HG02970 (cell line): ENCODE measurements around the gene DPP3.

ENCODE experiments used
- ATAC-seq: cut with Tn5 transposase; IDR thresholded peaks from one replicate; pipeline ENCODE4 v1.9.1; 2021; ENCODE audit warnings: mild to moderate bottlenecking, moderate library complexity, moderate number of reproducible peaks; ENCODE audit not compliant: unreplicated experiment, low FRiP score

Gene DPP3

DNA sequence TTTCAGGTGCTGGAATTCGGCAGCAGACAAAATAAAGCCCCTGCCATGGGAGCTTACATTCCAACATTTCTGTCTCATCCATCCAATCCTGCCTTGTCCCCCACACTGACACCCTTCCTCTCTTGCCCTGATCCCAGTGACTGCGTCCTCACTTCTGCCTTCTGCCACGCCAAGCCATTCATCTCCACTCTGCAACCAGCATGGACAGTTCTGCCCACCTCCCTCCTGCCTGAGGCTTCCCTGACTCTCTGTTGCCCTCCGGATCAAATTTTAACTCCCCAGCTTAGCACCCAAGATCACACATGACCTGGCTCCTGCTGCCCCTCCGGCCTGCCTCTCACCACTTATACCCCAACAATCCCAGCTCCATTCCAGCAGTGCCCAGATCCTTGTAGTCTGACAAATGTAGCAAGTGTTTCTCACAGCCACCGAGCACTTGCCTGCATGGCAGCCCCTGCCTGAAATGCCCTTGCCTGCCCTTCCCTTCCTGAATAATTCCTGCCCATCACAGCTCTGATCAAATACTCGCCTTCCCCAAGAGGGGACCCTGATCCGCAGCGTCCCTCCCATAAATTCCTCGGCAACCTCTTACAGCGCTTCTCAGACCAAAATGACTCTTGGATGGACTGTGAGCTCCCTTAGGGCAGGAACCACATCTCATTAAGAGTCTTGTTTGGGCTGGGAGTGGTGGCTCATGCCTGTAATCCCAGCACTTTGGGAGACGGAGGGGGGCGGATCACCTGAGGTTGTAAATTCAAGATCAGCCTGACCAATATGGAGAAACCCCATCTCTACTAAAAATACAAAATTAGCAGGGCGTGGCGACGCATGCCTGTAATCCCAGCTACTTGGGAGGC lies 68.8 kb downstream of the DPP3 start:
- ATAC-seq = no peak

GRCh38 chr11:66549696-66550095 lies 69.5 kb downstream of the DPP3 start:
- ATAC-seq = no peak

GRCh38 chr11:66550887-66551286 lies 70.7 kb downstream of the DPP3 start:
- ATAC-seq = no peak

DNA sequence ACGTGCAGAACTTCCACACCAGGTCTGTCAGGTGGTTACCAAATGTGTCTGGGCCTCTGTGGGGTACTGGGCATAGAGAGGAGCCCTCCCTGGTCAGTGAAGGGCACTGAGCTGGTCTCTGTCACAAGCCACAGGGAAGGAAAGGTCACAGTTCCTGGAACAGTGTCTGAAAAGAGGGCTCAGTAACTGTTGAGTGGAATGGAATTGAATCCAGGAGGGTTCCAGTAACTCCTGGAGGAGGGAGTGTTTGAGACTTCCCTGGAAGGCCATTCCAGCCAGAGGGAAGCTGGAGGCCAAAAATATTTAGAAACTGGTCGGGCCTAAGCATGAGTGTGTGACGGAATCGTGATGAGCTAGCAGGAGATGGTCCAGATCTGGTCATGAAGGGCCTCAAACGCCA lies 74.4 kb downstream of the DPP3 start:
- no peak for ATAC-seq

DNA sequence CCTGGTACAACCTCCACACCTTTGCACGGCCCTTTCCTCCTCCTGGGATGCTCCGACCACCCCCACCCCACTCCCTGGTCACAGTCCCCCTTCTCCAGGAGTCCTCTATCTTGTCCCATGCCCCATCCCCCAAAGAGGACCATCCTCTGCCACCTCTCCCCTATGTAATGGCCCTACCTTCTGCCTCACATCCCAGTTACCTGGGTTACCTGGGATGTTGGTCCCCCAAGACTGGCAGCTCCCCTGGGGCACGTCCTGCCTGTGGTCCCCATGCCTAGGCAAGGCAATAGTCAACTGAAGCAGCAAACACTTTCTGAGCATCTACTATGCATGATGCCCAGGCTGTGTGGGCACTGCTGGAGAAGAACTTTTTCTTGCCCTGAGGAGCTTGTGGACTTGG lies 75.2 kb downstream of the DPP3 start:
- ATAC-seq = no peak

DNA sequence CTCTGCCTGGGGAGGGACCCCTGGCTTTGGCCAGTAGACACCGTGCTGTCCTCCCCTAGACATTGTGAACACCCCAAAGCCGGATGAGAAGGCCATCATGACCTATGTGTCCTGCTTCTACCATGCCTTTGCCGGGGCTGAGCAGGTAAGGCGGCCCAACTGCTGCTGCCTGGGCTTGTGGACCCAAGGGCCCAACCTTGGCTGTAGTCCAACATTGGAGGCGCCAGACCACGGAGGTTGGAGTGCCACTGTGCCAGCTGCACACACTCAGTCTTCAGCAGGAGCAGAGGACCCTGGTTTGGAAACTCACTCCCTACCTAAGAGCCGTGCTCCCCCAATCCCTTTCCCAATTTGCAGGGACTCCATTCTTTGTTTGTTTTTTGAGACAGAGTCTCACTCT lies 75.9 kb downstream of the DPP3 start:
- ATAC-seq = no peak

GRCh38 chr11:66557733-66558326 lies 77.6 kb downstream of the DPP3 start:
- no peak for ATAC-seq
